GM19238 (cell line): ENCODE data around the gene MORN4.
"Not testable (repeated sequence)": the region's sequence is repeated elsewhere in the genome, so short reads cannot be mapped to it uniquely, and the experiment has no call there.

ENCODE experiments used
- DNase-seq: peaks from one replicate; pipeline ENCODE4 v3.0.0; 2011; ENCODE audit warnings: low spot score; ENCODE audit not compliant: insufficient read length

MORN4 gene

GRCh38 chr10:97598407-97599271, 34.7 kb downstream of the MORN4 start:
- DNase-seq, result no peak

GRCh38 chr10:97597778-97598177, 35.5 kb downstream of the MORN4 start:
- DNase-seq, result no peak

- no peak for DNase-seq
Measured at GRCh38 chr10:97596101-97597082, 36.9 kb downstream of the MORN4 start.

DNA sequence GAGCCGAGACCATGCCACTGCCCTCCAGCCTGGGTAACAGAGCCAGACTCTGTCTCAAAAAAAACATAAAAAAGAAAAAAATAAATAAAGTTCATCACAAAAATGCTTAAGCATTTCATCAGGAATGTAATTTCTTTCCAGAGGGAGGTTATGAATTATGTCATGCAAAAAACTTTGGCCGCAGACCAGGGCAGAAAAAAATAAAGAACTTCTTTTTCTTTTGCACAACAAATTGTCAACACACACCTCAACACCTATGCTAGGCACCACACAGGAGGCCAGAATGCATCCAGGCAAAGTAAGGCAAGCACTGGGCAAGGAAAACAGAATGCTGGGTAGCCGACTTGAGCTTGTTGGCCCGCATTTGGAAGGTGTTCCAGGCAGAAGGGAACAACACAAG, 39.9 kb downstream of the MORN4 start:
- DNase-seq, result no peak

DNA sequence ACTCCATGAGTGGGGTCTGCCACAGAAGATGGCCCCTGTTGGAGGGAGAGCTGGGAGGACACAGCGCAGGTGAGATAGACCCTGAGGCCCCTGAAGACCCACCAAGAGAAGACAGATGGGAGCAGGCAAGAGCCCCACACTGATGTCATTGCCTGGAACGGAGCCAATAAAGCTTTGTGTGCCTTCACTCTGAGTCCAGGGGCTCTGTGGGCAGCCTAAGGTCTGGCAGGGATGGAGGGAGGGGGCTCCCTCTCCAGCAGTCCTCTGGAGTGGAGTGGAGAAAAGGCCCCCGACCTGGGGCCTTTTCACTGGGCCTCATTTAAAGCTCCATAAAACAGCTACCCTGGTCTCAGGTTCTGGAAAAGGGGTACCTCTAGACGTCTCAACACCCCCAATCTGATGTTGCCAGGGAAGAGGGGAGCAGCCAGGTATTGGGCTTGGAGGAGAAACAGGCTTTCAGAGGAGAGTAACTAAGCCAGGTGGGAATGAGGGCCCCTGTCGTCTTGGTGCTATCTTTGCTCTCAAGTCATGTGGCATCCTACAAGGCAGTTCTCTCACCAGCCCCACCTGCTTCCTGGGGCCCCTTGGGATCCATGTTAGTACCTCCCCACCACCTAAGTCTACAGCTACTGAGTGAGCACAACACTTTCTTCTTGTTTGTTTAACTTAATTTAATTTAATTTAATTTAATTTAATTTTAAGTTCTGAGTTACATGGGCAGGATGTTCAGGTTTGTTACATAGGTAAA, 42.4 kb downstream of the MORN4 start:
- no peak for DNase-seq

DNA sequence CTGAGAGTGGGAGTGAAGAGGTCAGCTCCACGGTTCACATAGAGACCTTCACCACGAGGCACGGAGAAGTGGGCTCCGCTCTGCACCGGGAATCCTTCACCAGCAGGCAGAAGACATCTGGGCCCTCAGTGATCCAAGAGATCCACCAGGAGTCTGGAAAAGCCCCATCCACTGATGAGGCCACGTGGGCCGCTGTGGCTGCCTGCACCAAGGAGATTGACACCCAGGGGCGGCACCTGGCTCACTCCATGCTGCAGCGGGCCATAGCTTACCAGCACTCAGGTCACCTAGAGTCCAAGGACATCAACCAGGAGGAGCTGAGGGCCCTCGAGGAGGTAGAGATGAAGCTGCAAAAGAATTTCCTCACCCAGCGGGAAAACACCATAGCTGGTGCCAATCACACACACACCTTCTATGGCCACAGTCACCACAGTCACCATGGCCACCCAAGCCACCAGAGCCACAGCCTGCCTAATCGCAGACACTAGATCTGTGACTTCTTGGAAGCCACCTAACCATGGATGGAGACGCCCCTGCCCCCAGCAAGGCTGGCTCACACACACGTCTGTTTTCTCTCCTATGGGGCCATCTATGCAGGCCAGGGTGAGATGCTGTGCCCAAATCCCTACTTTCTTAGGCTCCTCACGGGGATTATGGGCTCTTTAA, 43.1 kb downstream of the MORN4 start:
- DNase-seq, result no peak

GRCh38 chr10:97589479-97589878, 43.8 kb downstream of the MORN4 start, which contains the start of gene C10orf62:
Gene C10orf62, plus strand, starts transcription at chr10:97589721. Its CDS starts 177 bp downstream, at chr10:97589898.
- DNase-seq, result no peak

GRCh38 chr10:97587183-97587582, 46.1 kb downstream of the MORN4 start:
- no peak for DNase-seq

DNA sequence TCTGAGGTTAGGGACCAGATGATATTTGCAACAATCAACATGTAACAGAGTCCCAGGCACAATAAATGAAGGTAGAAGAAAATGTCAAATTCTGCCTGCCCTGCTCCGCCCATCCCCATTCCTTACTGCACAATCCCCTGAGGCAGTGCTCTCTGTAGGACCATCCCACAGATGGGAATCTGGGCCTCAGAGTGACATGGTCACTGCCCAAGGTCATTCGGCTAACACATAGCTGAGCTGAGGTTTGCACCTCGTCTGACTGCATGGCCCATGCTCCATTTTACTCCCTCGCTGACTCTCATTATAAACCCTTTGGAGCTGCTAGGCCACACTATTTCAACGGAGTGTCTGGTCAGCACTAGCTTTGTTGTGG, 47.9 kb downstream of the MORN4 start:
- no peak for DNase-seq

DNA sequence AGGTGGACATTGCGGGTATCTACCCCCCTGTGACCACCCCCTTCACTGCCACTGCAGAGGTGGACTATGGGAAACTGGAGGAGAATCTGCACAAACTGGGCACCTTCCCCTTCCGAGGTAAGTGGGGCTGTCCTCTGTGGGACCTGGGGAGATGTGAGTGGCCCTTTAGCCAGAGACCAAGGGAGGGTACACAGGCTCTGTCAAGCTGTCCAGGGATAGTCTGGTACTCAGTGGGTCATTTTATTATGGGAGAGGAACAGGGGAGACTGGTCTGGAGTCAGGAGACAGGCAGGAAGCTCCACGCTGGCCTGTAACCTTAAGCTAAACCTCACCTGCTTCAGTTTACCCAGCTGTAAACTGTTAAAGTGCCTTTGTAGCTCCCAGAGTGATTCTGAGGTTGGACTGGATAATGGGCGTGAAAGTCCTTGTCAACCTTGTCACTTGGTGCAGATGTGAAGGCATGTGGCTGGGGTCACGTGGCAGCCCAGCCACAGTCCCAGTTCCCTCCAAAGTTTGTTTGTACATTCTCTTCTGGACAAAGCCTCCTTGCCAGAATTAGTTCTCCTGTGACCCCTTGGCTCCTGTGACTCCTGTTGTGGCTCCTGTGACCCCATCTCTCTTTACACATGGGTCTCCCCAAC, 48.4 kb downstream of the MORN4 start:
- DNase-seq, result no peak

GRCh38 chr10:97584060-97584797, 49.1 kb downstream of the MORN4 start, which contains the start of gene HOGA1:
Gene HOGA1, plus strand, starts transcription at chr10:97584389. Its CDS starts 315 bp downstream, at chr10:97584704.
- no peak for DNase-seq

GRCh38 chr10:97583476-97583875, 49.8 kb downstream of the MORN4 start:
- DNase-seq, result no peak

DNA sequence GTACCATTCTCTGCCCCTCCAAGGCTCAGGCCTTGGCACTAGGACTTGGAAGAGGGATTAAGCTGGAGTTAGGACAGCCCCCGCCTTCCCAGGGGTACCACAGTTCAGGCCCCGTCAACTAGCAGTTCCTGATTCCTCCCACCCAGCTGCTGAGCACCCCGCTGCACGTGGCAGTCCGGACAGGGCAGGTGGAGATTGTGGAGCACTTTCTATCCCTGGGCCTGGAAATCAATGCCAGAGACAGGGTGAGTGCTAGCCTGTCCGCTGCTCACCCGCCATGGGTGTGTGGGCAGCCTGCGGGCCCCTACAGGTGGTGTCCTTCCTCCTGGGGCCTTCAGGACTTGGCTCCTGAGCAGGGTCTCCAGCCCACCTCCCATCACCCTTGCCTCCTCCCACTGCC, 51.1 kb downstream of the MORN4 start:
- DNase-seq, result no peak

DNA sequence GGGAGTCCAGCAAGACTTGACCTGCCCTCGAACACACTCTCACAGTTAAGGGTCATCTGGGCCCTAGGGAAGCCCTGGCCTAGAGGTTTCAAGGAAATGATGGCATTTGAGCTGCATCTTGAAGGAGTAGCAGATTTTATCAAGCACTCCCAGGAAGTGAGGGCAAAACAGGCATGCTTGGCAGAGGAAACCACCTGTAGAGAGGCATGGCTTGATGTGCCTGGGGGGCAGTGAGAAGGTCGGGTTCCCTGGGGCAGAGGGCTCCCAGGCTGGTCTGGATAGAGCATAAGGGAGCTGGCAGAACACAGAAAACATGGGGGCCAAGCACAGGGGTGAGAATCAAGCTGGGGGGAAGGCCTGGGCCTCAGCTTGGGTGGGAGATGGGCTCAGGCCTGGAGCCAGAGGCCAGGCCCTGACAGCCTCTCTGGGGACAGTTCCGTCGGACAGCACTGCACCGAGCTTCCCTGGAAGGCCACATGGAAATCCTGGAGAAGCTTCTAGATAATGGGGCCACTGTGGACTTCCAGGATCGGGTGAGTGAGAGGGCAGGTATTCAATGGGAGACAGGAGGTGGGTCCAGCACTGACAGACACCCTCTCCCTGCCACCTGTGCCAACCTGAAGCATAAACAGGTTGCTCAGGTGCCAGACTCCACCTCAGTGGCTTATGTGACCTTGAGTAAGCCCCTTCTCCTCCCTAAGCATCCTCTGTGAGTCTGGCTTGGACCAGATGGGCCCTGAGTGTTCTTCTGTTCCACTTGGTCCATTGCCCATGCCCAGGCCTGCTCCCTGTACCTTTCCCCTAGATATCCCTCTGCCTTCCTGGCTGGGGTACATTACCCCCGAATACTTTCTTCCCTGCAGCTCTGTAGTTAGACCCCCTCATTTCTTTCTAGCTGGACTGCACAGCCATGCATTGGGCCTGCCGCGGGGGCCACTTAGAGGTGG, 52.6 kb downstream of the MORN4 start:
- no peak for DNase-seq

GRCh38 chr10:97578171-97578844, 55.0 kb downstream of the MORN4 start:
- DNase-seq, result no peak

DNA sequence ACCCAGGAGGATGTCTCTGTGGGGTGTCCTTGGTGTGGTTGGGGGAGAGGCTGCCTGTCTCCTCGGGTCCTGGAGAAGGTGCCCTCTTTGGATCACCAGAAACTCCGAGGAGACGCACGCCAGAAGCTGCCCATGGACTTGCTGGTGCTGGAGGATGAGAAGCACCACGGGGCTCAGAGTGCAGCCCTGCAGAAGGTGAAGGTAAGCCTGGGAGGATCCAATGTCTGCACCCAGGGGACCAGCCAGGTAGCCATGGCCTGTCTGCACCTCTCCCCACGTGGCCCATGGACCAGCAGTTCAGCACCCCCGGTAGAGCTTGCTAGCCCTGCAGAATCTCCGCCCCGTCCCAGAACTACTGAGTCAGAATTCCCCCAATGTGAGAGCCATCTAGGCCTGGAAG, 55.6 kb downstream of the MORN4 start:
- no peak for DNase-seq

DNA sequence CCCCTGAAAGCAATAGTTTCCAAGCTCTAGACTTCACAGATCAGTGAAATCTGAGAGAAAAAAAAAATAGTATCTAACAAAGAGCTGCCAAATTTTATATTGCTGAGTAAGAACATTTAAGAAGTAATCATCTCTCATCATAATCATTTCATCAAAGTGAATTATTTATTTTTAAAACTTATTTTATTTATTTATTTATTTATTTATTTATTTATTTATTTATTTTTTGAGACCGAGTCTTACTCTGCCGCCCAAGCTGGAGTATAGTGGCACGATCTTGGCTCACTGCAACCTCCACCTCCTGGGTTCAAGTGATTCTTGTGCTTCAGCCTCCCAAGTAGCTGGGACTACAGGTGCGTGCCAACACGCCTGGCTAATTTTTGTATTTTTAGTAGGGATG, 56.8 kb downstream of the MORN4 start:
- not testable (repeated sequence) for DNase-seq

DNA sequence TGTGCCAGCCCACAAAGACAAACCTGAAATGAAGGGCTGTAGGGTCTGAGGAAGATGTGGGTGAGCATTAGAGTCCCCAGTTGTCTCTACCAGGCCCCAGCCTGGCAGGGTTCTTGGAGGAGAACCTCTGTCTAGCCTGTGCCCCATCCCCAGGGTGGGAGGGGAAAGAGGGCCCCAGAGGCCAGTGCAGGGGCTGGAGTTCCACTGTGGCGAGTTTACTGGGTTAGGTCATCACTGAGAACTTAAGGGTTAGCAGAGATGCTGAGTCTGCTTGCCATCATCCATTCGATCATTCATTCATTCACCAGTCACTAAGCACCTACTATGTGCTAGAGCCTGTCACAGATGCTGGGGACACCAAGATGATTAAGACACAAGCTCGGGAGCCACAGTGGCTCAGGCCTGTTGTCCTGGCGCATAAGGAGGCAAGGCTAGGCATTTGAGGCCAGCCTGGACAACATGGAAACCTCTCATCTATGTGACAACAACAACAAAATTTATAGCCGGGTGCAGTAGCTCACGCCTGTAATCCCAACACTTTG, 58.1 kb downstream of the MORN4 start:
- DNase-seq, result no peak
